NCI-H1694 (cell line): ENCODE results near the gene PADI2.
A peak's percentile ranks its signal among the peaks of the same experiment; 100 is the strongest.

ENCODE experiments used
- DNase-seq: peaks from one replicate; lab custom pipeline; 2025; lab: John Stamatoyannopoulos, UW

The PADI2 gene

GRCh38 chr1:17112496-17113236 lies 6.6 kb downstream of the PADI2 start:
- no peak for DNase-seq

- DNase-seq: no peak
Measured at GRCh38 chr1:17112076-17112475, 7.2 kb downstream of the PADI2 start.

DNA sequence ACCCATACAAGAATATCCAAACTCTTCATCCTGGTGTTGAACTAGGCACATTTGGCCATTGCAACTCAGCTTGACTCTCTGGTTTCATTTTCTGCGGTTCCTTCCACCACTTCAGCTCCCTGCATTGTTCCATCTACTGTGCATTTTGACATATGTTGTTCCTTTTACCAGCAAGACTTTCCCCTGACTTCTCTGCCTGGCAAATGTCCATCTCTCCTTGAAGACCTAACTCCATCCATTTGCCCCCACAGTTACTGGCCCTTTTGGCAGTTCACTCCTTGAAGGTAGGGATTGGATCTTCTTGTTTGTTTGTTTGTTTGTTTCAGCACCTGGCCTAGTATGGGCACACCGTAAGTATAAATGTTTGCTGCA lies 8.7 kb downstream of the PADI2 start:
- DNase-seq: no peak

GRCh38 chr1:17109892-17110554 lies 9.2 kb downstream of the PADI2 start:
- no peak for DNase-seq

GRCh38 chr1:17108786-17109185 lies 10.5 kb downstream of the PADI2 start:
- DNase-seq: no peak

DNA sequence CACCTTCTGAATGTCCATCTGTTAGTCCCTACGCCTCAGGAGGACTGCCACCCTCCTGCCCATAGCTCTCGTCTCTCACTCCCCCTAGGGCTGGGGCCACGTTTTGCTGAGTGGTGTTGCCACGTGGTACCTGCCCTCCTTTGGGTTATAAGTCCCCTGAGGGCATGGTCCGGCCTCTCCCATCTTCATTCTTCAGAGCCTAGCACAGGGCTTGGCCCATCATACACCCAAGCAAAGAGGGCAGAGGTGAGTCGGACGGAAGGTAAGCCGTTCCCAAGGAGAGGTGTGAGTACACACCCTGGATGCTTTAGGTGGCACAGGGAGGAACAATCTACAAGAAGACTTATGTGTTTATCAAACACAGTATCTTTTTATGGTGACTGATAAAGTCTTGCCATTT lies 10.9 kb downstream of the PADI2 start:
- DNase-seq: no peak

GRCh38 chr1:17104782-17105181 lies 14.5 kb downstream of the PADI2 start:
- no peak for DNase-seq

- DNase-seq: no peak
Measured at GRCh38 chr1:17102232-17102631, 17.0 kb downstream of the PADI2 start.

- no peak for DNase-seq
Measured at GRCh38 chr1:17101261-17101660, 18.0 kb downstream of the PADI2 start.

- no peak for DNase-seq
Measured at GRCh38 chr1:17099616-17100340, 19.5 kb downstream of the PADI2 start.

DNA sequence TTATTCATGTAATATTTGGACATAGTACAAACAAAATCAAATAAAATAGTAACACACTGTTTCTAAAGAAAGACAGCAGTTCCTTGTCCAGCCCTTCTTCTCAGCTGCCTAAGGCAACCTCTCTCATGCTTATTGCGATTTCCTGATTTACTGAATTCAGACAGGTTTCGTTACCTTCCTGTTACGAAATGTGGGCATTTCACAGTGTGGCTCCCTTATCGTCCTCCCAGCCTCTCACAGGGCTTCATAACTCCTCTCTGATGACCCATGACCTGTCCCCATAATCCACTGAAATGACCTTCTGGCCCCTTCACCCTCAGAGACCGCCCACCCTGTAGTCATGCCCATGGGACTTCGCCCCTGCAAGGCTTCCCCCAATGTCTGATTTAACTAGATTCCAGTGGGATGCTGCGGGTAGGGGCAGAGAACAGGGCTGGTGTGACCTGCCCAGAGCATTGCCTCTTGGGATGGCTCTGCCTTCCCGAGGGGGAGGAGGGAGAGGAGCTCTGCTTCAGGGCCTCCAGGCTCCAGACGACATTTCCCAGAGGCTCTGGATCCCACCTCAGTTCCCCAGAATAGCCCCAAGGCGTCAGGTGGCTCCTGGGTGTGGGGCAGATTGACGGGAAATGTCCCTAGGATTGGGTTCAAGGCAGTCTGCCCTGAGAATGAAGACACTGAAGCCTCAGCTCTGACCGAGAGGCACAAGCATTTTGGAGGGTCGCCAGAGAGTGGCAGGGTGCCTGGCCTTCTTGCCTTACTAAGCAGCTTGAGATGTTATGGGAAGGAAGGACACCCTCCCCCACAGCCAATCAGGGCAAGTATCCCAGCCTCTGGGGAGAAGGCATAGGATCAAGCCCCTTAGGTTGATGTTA lies 20.6 kb downstream of the PADI2 start:
- no peak for DNase-seq

- no peak for DNase-seq
Measured at GRCh38 chr1:17097787-17098186, 21.5 kb downstream of the PADI2 start.

GRCh38 chr1:17097147-17097546 lies 22.1 kb downstream of the PADI2 start:
- no peak for DNase-seq

GRCh38 chr1:17096584-17096983 lies 22.7 kb downstream of the PADI2 start:
- no peak for DNase-seq

DNA sequence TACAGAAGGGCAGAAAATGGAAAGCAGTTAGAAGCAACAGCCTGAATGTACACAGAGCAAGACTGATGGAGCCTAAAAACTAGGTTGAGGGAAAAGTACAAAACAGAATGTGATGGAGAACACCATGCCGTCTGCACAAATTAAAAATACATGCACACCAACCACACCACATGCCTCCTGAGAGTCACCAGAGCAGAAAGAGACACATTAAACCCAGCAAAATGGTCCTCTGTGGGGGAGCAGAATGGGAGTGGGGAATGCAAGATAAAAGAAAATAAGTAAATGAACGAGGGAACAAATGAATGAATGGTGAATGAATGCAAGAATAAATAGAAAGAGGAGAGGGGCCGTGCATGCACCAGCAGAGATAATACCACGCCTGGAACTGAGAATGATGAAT lies 24.1 kb downstream of the PADI2 start:
- DNase-seq: no peak

DNA sequence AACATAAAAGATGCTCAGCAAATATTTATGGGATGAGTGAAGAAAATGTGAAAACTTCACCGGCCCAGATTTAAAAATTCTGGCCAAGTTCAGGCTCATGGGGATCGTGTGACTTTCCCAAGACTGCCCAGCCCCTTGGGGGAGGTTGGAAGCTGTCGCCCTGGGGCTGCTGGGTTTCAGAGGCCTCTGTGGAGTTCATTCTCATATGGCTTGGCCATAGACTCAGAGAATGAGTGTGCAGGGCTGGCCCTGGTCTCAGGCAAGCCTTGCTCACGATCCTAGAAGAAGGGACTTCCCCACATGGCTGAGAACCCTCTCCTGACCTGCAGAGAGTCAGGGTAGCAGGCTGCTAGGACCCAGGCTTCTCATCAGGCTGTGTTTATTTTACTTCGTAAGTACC lies 24.6 kb downstream of the PADI2 start:
- DNase-seq: no peak

DNA sequence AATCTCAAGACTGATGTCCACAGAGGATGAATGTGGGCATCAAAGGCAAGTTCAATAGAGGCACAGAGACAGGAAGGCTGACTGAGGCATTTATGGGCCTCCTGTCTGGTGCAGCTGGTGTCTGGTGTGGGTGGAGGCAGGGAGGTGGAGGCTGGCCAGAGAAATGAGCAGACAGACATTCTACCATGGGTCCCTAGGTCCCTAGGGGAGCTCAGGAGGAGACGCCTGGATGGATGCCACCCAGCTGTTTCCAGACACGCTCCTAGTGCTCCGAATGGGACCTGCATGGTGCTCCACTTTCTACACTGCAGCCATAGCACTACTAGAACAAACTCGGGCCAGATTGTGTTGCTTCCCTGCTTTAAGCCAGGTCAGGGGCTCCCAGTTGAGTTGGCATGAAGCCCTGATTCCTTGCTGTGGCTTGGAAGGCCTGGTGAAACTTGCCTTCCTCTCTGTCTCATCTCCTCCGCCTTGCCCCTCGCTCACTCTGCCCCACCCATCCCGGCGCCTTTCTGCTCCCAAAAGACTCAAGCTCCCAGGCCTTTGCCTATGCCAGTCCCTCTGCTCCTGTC lies 25.3 kb downstream of the PADI2 start:
- peak; percentile 41 for DNase-seq

DNA sequence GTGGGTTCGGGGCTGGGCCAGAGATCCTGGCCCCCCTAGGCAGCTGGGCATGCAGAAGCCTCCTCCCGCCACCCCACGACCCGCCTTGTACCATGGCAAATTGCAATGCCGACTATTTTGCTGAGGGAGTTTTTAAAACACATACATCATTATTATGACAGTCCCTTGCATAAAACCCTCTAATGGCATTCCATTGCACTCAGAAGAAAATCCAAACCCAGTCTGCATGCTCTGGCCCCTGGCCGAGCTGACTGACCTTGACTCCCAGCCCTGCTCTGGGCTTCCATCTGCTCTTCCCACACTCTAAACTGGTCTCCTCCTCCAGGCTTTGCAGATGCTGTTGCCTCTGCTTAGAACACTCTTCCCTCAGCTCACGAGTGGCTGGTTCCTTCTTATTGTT lies 28.0 kb downstream of the PADI2 start:
- no peak for DNase-seq

DNA sequence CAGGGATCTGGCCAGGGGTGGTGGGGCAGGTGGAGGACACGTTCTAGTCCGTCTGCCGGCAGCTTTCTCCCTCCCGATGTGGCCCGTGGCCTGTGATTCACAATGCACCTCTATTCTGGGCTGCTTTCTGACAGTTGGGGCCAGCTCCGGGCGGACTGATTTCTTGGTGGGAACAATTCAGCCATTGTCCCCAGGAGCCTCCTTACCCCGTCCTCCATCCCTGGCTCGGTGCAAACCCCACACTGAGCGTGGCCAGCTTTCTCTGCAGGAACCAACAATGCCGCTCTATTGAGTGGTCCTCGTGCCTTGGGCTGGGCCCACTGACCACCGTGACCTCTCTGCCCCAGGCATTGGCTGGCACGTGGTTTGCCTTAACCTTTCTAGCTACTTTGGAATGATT lies 29.7 kb downstream of the PADI2 start:
- DNase-seq: no peak

GRCh38 chr1:17086751-17087150 lies 32.5 kb downstream of the PADI2 start:
- DNase-seq: no peak

DNA sequence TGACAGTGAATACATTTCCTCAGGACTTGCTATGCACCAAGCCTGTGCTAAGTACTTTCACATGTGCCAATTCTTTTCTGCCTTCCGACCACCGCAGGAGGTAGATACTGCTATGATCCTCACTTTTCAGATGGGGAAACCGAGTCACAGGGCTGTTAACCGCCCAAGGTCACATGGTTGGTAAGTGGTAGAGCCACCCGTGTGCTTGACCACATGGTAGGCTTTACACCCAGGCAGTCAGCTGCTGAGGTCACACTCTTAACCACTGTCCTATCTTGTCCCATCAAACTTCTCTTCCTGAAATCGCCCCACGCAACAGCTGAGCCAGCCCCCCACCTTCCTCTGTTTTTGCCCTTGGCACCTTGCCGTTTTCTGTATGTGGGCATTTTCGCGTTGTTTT lies 34.5 kb downstream of the PADI2 start:
- no peak for DNase-seq

GRCh38 chr1:17082761-17083160 lies 36.5 kb downstream of the PADI2 start:
- no peak for DNase-seq
